Omental fat pad (tissue), 4 donors: ENCODE measurements around the gene FANCC. TPM values are rescaled to one million over a fixed set of nuclear protein-coding genes. Genes with fewer than 3 reads are reported as not detected.

Source experiments
- ATAC-seq: fragments of 150-250 bp; one replicate; pipeline ENCODE4 v1.9.1; 2016; ENCODE audit warnings: mild to moderate bottlenecking, moderate library complexity; ENCODE audit not compliant: low FRiP score
- DNase-seq: peaks from one replicate; pipeline ENCODE4 v3.0.0-alpha.2; 2019; ENCODE audit warnings: low spot score
- CTCF ChIP-seq, 3 donors: fragments of 450-650 bp; IDR thresholded peaks; one replicate each; pipeline ENCODE4 v1.5.1; 2016 to 2017; ENCODE audit warnings: antibody characterized with exemption in 3 of 3, mild to moderate bottlenecking in 3 of 3, moderate library complexity in 2 of 3
- total RNA-seq, 4 donors: library from RNA; depleted of rRNA; stranded (reverse); fragments of >200 nt; gene quantifications; one replicate each; pipeline ENCODE4 v1.1.0, GENCODE V29; 2016

The FANCC gene
- total RNA-seq, 4 donors from 2014 or later = 4.6 to 6.8 (median 6.1) TPM

GRCh38 chr9:95130484-95130883, 187.0 kb downstream of the FANCC start:
- ATAC-seq = no peak
- no peak for TF ChIP-seq CTCF (IDR thresholded peaks at IDR 0.05)
- DNase-seq = no peak

- DNase-seq (no peak), ATAC-seq (no peak)
- no peak for TF ChIP-seq CTCF (IDR thresholded peaks at IDR 0.05)
Observed at GRCh38 chr9:95129476-95130291, 187.8 kb downstream of the FANCC start.

- TF ChIP-seq CTCF (IDR thresholded peaks at IDR 0.05) = no peak
- no peak for ATAC-seq
- no peak for DNase-seq
Observed at GRCh38 chr9:95128177-95128524, 189.4 kb downstream of the FANCC start.

- DNase-seq = peak; percentile 82
- peak in 2 of 3 donors; percentile 74 to 82 for TF ChIP-seq CTCF (IDR thresholded peaks at IDR 0.05)
- peak; percentile 95 for ATAC-seq
Observed at GRCh38 chr9:95127249-95128176, 190.0 kb downstream of the FANCC start.

GRCh38 chr9:95126739-95127138, 190.8 kb downstream of the FANCC start:
- ATAC-seq = no peak
- DNase-seq = no peak
- TF ChIP-seq CTCF (IDR thresholded peaks at IDR 0.05) = no peak

GRCh38 chr9:95125652-95126051, 191.9 kb downstream of the FANCC start:
- no peak for TF ChIP-seq CTCF (IDR thresholded peaks at IDR 0.05)
- ATAC-seq = no peak
- no peak for DNase-seq
